ENCODE measurements around the gene UBALD1. TPM values are rescaled to one million over a fixed set of nuclear protein-coding genes. Genes with fewer than 3 reads are reported as not detected.

UBALD1 gene
- total RNA-seq, 1 donor, result 9.4 TPM

DNA sequence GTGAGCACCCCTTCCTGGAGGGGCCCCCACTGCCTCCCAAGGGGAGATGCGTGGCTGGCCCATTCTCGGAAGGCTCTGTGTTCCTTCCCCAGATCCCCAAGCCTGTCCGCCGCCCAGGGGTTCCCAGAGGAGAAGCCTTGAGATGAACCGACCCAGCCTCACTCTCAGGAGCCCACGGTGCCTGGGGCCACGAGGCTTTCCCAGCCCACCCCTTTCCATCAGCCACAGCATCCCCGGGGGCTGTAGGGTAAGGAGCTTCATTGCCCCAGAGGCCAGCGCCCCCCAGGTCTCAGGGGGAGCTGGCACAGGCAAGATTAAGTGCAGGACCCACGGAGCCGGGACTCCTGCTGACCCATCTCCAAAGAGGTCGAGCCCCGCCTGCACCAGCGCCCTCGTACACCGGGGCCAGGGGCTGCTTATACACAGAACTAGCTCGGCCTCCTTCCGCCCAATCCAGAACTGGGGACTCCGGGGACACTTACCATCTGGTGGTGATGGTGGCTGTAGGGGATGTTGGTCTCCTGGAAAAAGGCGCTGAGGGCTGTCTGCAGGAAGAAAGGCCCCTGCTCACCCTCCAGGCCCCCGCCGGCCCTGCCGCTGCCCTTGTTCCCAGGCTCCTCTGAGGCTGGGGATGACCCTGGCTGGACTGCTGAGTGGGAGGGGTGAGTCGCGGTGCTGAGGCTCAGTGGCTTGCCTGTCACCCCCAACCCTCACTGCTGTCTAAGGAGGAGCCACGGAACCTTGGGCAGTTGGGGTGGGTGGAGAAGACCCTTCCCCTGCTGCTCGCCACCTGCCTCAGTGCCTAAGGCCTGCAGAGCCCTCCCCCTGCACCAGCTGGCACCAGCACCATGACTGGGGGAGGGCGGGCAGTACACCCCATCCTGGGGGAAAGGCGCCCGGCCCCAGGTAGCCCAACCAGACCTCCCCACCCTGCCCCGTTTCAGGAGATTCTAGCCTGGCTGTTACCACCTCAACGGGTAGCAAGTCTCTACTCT, 4.4 kb downstream of the UBALD1 start:
- Histone ChIP-seq H3K4me3 (ENCODE audit: insufficient read depth, low read length) (no peak overlapping the region), H4K20me1 (ENCODE audit: insufficient read depth, low read length) (peaks cover 33% of the 10 kb centered on the region), H3K79me2 (ENCODE audit: insufficient read depth, low read length) (peaks cover 40% of the 10 kb centered on the region), H3K36me3 (ENCODE audit: insufficient read depth, low read length) (no peaks in the 10 kb centered on the region), H2AFZ (ENCODE audit: low read length) (no peak overlapping the region), H3K4me2 (ENCODE audit: insufficient read depth, low read length) (no peak overlapping the region), H3K27ac (ENCODE audit: low read depth, low read length) (no peak overlapping the region), H3K9me3 (ENCODE audit: low read depth, low read length) (no peaks in the 10 kb centered on the region), H3K27me3 (ENCODE audit: insufficient read depth, low read length) (no peaks in the 10 kb centered on the region), H3K4me1 (ENCODE audit: insufficient read depth, low read length) (peaks cover 15% of the 10 kb centered on the region)
- DNase-seq (ENCODE audit: insufficient read length, low spot score, missing footprints), result peak; percentile 71
- TF ChIP-seq, protein P1, sequence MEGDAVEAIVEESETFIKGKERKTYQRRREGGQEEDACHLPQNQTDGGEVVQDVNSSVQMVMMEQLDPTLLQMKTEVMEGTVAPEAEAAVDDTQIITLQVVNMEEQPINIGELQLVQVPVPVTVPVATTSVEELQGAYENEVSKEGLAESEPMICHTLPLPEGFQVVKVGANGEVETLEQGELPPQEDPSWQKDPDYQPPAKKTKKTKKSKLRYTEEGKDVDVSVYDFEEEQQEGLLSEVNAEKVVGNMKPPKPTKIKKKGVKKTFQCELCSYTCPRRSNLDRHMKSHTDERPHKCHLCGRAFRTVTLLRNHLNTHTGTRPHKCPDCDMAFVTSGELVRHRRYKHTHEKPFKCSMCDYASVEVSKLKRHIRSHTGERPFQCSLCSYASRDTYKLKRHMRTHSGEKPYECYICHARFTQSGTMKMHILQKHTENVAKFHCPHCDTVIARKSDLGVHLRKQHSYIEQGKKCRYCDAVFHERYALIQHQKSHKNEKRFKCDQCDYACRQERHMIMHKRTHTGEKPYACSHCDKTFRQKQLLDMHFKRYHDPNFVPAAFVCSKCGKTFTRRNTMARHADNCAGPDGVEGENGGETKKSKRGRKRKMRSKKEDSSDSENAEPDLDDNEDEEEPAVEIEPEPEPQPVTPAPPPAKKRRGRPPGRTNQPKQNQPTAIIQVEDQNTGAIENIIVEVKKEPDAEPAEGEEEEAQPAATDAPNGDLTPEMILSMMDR (IDR thresholded peaks at IDR 0.05; ENCODE audit: extremely low read depth, low read depth, low read length), result no peak

DNA sequence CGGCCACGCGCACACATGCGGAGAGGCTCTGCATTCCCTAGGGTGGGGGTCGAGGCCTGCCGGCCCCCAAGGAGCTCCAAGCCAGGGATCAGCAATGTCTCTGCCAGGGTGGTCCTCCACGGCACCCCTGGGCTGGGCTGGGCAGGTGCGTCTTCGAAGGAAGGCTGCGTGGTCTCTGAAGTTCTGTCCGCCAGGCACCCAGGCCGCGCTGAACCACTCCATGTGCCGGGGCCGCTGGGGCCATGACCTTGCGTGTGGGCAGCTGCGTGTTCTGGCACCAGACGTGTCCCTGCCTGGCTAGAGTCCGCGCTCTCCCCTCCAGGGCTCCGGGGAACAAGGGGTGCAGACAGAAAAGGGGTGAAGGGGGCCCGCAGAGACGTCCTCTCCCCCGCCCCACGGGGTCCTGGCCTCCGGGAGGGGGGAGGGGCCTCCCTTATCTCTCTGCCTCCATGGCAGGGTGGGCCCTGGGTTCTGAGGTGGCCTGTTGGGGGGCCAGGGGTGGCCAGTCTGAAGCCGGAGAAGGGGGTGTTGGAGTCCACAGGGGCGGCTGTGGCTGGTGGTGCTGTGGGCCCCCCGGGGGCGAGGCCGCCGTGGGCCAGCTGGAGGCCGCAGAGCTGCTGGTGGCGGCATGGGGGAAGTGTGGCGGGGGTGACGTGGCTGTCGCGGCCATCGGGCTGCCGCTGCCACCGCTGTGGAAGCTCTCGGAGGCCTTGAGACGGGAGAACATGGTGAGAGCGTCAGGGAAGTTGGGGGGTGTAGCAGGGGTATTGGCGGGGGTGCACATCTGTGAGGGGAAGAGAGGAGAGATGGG, 5.3 kb downstream of the UBALD1 start:
- no peaks in the 10 kb centered on the region for H3K36me3 ChIP-seq (ENCODE audit: insufficient read depth, low read length)
- H3K4me1 ChIP-seq (ENCODE audit: insufficient read depth, low read length), result peaks cover 9% of the 10 kb centered on the region
- H3K79me2 ChIP-seq (ENCODE audit: insufficient read depth, low read length), result peaks cover 38% of the 10 kb centered on the region
- no peaks in the 10 kb centered on the region for H3K9me3 ChIP-seq (ENCODE audit: low read depth, low read length)
- no peak overlapping the region for H3K4me3 ChIP-seq (ENCODE audit: insufficient read depth, low read length)
- no peak overlapping the region for H3K4me2 ChIP-seq (ENCODE audit: insufficient read depth, low read length)
- no peak overlapping the region for H3K27ac ChIP-seq (ENCODE audit: low read depth, low read length)
- H2AFZ ChIP-seq (ENCODE audit: low read length), result no peak overlapping the region
- H3K27me3 ChIP-seq (ENCODE audit: insufficient read depth, low read length), result peaks cover 6% of the 10 kb centered on the region
- TF ChIP-seq, protein P1 (IDR thresholded peaks at IDR 0.05; ENCODE audit: extremely low read depth, low read depth, low read length), result no peak
- peak; percentile 77 for DNase-seq (ENCODE audit: insufficient read length, low spot score, missing footprints)
- peaks cover 36% of the 10 kb centered on the region for H4K20me1 ChIP-seq (ENCODE audit: insufficient read depth, low read length)

DNA sequence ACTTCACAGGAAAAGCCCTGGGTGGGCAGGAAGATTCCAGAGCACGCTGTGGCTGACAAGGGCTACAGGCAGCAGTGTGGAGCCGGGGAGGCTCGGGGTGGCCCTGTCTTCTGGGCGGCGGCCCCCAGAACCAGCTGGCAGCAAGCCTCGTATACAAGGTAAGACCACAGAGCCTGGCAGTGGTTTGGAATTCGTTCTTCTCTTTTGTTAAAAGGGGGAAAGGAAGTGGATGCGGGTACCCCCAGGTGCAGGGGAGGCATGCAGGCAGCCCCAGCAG, 6.0 kb downstream of the UBALD1 start:
- Histone ChIP-seq H3K4me2 (ENCODE audit: insufficient read depth, low read length) (no peak overlapping the region), H3K36me3 (ENCODE audit: insufficient read depth, low read length) (no peaks in the 10 kb centered on the region), H3K4me1 (ENCODE audit: insufficient read depth, low read length) (peaks cover 8% of the 10 kb centered on the region), H3K27me3 (ENCODE audit: insufficient read depth, low read length) (peaks cover 6% of the 10 kb centered on the region), H2AFZ (ENCODE audit: low read length) (no peak overlapping the region), H3K9me3 (ENCODE audit: low read depth, low read length) (no peaks in the 10 kb centered on the region), H4K20me1 (ENCODE audit: insufficient read depth, low read length) (peaks cover 34% of the 10 kb centered on the region), H3K4me3 (ENCODE audit: insufficient read depth, low read length) (no peak overlapping the region), H3K27ac (ENCODE audit: low read depth, low read length) (no peak overlapping the region), H3K79me2 (ENCODE audit: insufficient read depth, low read length) (peaks cover 31% of the 10 kb centered on the region)
- DNase-seq (ENCODE audit: insufficient read length, low spot score, missing footprints), result peak; percentile 65
- TF ChIP-seq, protein P1 (IDR thresholded peaks at IDR 0.05; ENCODE audit: extremely low read depth, low read depth, low read length), result no peak
